Upper lobe of right lung (tissue), 1 donor: Measurements from ENCODE around the gene STXBP5. TPM values are rescaled to one million over a fixed set of nuclear protein-coding genes. Genes with fewer than 3 reads are reported as not detected.

ENCODE experiments used
- ATAC-seq: fragments of 200-7000 bp; cut with Tn5 transposase; one replicate; pipeline ENCODE4 v1.9.1; 2020; ENCODE audit warnings: mild to moderate bottlenecking, moderate library complexity
- DNase-seq: peaks from one replicate; pipeline ENCODE4 v3.0.0-alpha.2; 2020
- H3K27ac ChIP-seq: fragments of 200-600 bp; one replicate; pipeline ENCODE4 v1.8.0; 2022
- H3K27me3 ChIP-seq: fragments of 200-600 bp; one replicate; pipeline ENCODE4 v1.8.0; 2022; ENCODE audit warnings: mild to moderate bottlenecking
- H3K36me3 ChIP-seq: fragments of 200-600 bp; one replicate; pipeline ENCODE4 v1.8.0; 2022
- H3K4me1 ChIP-seq: fragments of 200-600 bp; one replicate; pipeline ENCODE4 v1.8.0; 2022
- H3K4me3 ChIP-seq: fragments of 200-600 bp; one replicate; pipeline ENCODE4 v1.8.0; 2022; ENCODE audit warnings: mild to moderate bottlenecking
- H3K9me3 ChIP-seq: fragments of 200-600 bp; one replicate; pipeline ENCODE4 v1.8.0; 2022
- CTCF ChIP-seq: fragments of 200-600 bp; IDR thresholded peaks from one replicate; pipeline ENCODE4 v1.8.0; 2022; ENCODE audit warnings: antibody characterized with exemption
- intact Hi-C: fragments of 100-400 bp; cut with DNase I; formaldehyde crosslinking; loops from one replicate; pipeline ENCODE4 v1.11.0; 2022
- total RNA-seq: library from RNA; stranded (reverse); fragmentation: NEBNext Ultra II Directional; extraction: Animal tissue kit (Norgen Biotek cat#: 25700); gene quantifications from one replicate; pipeline ENCODE4 v1.2.1, GENCODE V29; 2021
- donor health status: DM: no; HTN: yes; CAD: no; lungs with severe emphysema.

STXBP5 gene
- total RNA-seq, 1 donor from 2014 or later: 22.1 TPM

GRCh38 chr6:147194652-147195411, 9.4 kb upstream of the STXBP5 start:
- Histone ChIP-seq H3K27me3 (no peaks in the 10 kb centered on the region), H3K4me1 (no peaks in the 10 kb centered on the region), H3K36me3 (no peaks in the 10 kb centered on the region), H3K9me3 (no peaks in the 10 kb centered on the region), H3K4me3 (no peak overlapping the region), H3K27ac (no peak overlapping the region)
- intact Hi-C loops: no loop called here
- TF ChIP-seq CTCF: no peak
- DNase-seq (no peak), ATAC-seq (peak; percentile 27)

GRCh38 chr6:147195510-147195909, 8.7 kb upstream of the STXBP5 start:
- no peak for ATAC-seq
- DNase-seq: no peak
- Histone ChIP-seq H3K27me3 (no peaks in the 10 kb centered on the region), H3K9me3 (no peaks in the 10 kb centered on the region), H3K4me3 (no peak overlapping the region), H3K36me3 (no peaks in the 10 kb centered on the region), H3K4me1 (no peaks in the 10 kb centered on the region), H3K27ac (no peak overlapping the region)
- TF ChIP-seq CTCF: no peak
- intact Hi-C loops: no loop called here

GRCh38 chr6:147195987-147196386, 8.2 kb upstream of the STXBP5 start:
- Histone ChIP-seq H3K27me3 (no peaks in the 10 kb centered on the region), H3K9me3 (no peaks in the 10 kb centered on the region), H3K27ac (no peak overlapping the region), H3K4me3 (no peak overlapping the region), H3K36me3 (no peaks in the 10 kb centered on the region), H3K4me1 (no peaks in the 10 kb centered on the region)
- no peak for DNase-seq
- ATAC-seq: no peak
- intact Hi-C loops: no loop called here
- no peak for TF ChIP-seq CTCF

GRCh38 chr6:147200711-147201110, 3.5 kb upstream of the STXBP5 start:
- no peaks in the 10 kb centered on the region for H3K9me3 ChIP-seq
- H3K27me3 ChIP-seq: no peaks in the 10 kb centered on the region
- no peaks in the 10 kb centered on the region for H3K36me3 ChIP-seq
- H3K4me1 ChIP-seq: peaks cover 4% of the 10 kb centered on the region
- no peak overlapping the region for H3K27ac ChIP-seq
- H3K4me3 ChIP-seq: no peak overlapping the region
- intact Hi-C loops: no loop called here
- no peak for DNase-seq
- no peak for ATAC-seq
- no peak for TF ChIP-seq CTCF

GRCh38 chr6:147201885-147202515, 2.2 kb upstream of the STXBP5 start:
- intact Hi-C loops: no loop called here
- peak overlapping the region; percentile 82 for H3K4me3 ChIP-seq
- no peak for TF ChIP-seq CTCF
- DNase-seq: no peak
- H3K36me3 ChIP-seq: no peaks in the 10 kb centered on the region
- H3K27ac ChIP-seq: no peak overlapping the region
- ATAC-seq: peak; percentile 4
- no peaks in the 10 kb centered on the region for H3K27me3 ChIP-seq
- H3K4me1 ChIP-seq: peaks cover 4% of the 10 kb centered on the region
- no peaks in the 10 kb centered on the region for H3K9me3 ChIP-seq
